Measurements from ENCODE around the gene WARS2. TPM values are rescaled to one million over a fixed set of nuclear protein-coding genes. Genes with fewer than 3 reads are reported as not detected.

Gene WARS2
- total RNA-seq, 6 experiments from 2014 or later, result 4.3 to 8.7 (median 6.2) TPM

DNA sequence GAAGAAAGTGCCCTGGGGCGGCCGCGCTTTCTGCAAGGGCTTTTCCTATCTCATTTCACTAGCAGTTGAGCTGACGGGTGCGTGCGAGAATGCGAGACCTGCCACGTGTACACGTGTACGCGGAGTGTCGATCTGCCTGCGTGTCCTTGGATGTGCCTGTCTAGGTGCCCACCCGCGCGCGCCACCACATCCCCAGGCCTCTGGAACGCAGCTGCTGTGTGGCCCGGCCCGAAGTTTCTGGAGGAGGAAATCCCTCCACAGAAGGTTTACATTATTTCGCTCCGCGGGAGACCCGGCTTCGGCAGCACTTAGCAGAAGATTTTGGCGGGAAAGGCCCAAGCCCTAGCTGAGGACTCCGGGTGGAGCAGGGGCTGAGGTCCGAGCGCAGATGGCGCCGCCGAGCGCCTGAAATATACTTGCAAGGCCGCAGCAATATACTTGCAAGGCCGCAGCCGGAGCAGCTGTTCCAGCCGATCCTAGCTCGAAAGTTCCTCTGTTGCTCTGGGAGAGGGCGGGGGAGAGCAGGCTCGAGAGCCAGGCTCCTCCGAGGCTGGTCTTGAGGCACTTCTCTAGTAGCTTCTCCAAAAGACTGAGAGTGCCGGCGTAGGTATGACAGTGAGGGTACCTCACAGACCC lies 156.2 kb downstream of the WARS2 start:
- 18% methylated on average over 23 of the region's 43 CpGs for WGBS (ENCODE audit: insufficient coverage, low coverage, low lambda C conversion rate, missing lambda C conversion rate)
- TF ChIP-seq, protein P1, sequence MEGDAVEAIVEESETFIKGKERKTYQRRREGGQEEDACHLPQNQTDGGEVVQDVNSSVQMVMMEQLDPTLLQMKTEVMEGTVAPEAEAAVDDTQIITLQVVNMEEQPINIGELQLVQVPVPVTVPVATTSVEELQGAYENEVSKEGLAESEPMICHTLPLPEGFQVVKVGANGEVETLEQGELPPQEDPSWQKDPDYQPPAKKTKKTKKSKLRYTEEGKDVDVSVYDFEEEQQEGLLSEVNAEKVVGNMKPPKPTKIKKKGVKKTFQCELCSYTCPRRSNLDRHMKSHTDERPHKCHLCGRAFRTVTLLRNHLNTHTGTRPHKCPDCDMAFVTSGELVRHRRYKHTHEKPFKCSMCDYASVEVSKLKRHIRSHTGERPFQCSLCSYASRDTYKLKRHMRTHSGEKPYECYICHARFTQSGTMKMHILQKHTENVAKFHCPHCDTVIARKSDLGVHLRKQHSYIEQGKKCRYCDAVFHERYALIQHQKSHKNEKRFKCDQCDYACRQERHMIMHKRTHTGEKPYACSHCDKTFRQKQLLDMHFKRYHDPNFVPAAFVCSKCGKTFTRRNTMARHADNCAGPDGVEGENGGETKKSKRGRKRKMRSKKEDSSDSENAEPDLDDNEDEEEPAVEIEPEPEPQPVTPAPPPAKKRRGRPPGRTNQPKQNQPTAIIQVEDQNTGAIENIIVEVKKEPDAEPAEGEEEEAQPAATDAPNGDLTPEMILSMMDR (IDR thresholded peaks at IDR 0.05), result no peak
- TF ChIP-seq POLR2A (IDR thresholded peaks at IDR 0.05), result no peak
- ATAC-seq, result peak; percentile 74 to 78 (median 76)

DNA sequence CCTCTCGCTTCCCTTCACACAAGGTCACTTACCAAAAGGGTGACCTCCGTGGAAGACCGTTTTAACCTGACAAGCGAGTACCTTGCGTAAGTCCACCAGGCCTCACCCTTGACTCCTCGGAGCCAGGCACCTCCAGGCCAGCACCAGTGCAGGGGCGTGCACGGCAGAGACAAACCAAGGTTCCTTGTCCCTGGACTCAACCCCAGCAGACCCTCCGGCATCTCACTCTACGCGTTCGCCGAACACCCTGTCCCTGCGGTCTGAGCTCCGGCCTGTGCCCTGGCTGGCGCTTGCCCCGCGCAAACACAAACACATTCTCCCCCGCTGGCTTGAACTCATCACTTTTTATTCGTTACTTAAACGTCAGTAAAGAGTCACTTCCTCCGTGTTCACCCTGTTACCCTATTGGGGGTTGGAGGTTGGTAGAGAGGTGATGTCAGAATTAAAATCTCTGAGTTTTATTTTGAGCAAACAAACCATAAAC lies 156.9 kb downstream of the WARS2 start:
- no peaks in the 10 kb centered on the region for H3K36me3 ChIP-seq
- H3K4me1 ChIP-seq, result peaks cover 0 to 36% (median 0%) of the 10 kb centered on the region in 4 donors
- no peak for TF ChIP-seq POLR2A (IDR thresholded peaks at IDR 0.05)
- TF ChIP-seq, protein P1 (IDR thresholded peaks at IDR 0.05), result no peak
- H3K27me3 ChIP-seq, result peaks cover 22 to 71% of the 10 kb centered on the region in 2 donors
- no peak overlapping the region for H3K4me3 ChIP-seq
- DNase-seq (no peak), ATAC-seq (no peak)
- 47% methylated on average over 15 of the region's 22 CpGs for WGBS (ENCODE audit: insufficient coverage, low coverage, low lambda C conversion rate, missing lambda C conversion rate)
- H3K27ac ChIP-seq, result no peak overlapping the region
- peaks cover 0 to 6% (median 0%) of the 10 kb centered on the region in 4 donors for H3K9me3 ChIP-seq
- intact Hi-C loops (cut with DNase I), result no loop called here

More for the DNA sequence above, 156.2 kb downstream of the WARS2 start:
- Histone ChIP-seq H3K4me3 (peak overlapping the region in 2 of 3 donors; percentile 32 to 41), H3K27ac (no peak overlapping the region), H3K27me3 (peaks cover 22 to 70% of the 10 kb centered on the region in 2 donors), H3K9me3 (peaks cover 0 to 6% (median 0%) of the 10 kb centered on the region in 4 donors), H3K36me3 (no peaks in the 10 kb centered on the region), H3K4me1 (peaks cover 0 to 31% (median 0%) of the 10 kb centered on the region in 4 donors)
- intact Hi-C loops (cut with DNase I), result no loop called here
- peak in 1 of 3 donors; percentile 51 for DNase-seq

- no peak for TF ChIP-seq POLR2A (IDR thresholded peaks at IDR 0.05)
- TF ChIP-seq, protein P1 (IDR thresholded peaks at IDR 0.05), result no peak
- no peak overlapping the region for H3K27ac ChIP-seq
- no peaks in the 10 kb centered on the region for H3K36me3 ChIP-seq
- peaks cover 0 to 6% (median 0%) of the 10 kb centered on the region in 4 donors for H3K9me3 ChIP-seq
- WGBS (ENCODE audit: insufficient coverage, low coverage, low lambda C conversion rate, missing lambda C conversion rate), result 30% methylated on average over 22 of the region's 26 CpGs
- ATAC-seq, result no peak
- H3K4me3 ChIP-seq, result no peak overlapping the region
- intact Hi-C loops (cut with DNase I), result no loop called here
- H3K27me3 ChIP-seq, result peaks cover 26 to 69% of the 10 kb centered on the region in 2 donors
- peaks cover 0 to 36% (median 0%) of the 10 kb centered on the region in 4 donors for H3K4me1 ChIP-seq
- DNase-seq, result no peak
These were observed 157.5 kb downstream of the WARS2 start for GRCh38 chr1:118982821-118983557.

GRCh38 chr1:118982266-118982665 lies 158.2 kb downstream of the WARS2 start:
- no peak overlapping the region for H3K27ac ChIP-seq
- peaks cover 20 to 62% of the 10 kb centered on the region in 2 donors for H3K27me3 ChIP-seq
- TF ChIP-seq POLR2A (IDR thresholded peaks at IDR 0.05), result no peak
- TF ChIP-seq, protein P1 (IDR thresholded peaks at IDR 0.05), result no peak
- H3K36me3 ChIP-seq, result no peaks in the 10 kb centered on the region
- DNase-seq, result no peak
- intact Hi-C loops (cut with DNase I), result no loop called here
- no peak overlapping the region for H3K4me3 ChIP-seq
- peaks cover 0 to 6% (median 0%) of the 10 kb centered on the region in 4 donors for H3K9me3 ChIP-seq
- peaks cover 0 to 28% (median 0%) of the 10 kb centered on the region in 4 donors for H3K4me1 ChIP-seq
- 62% methylated on average over 6 of the region's 6 CpGs for WGBS (ENCODE audit: insufficient coverage, low coverage, low lambda C conversion rate, missing lambda C conversion rate)
- no peak for ATAC-seq

Data from right lobe of liver (tissue), 6 donors.